ENCODE measurements around the gene SNAPC3.

The SNAPC3 gene

DNA sequence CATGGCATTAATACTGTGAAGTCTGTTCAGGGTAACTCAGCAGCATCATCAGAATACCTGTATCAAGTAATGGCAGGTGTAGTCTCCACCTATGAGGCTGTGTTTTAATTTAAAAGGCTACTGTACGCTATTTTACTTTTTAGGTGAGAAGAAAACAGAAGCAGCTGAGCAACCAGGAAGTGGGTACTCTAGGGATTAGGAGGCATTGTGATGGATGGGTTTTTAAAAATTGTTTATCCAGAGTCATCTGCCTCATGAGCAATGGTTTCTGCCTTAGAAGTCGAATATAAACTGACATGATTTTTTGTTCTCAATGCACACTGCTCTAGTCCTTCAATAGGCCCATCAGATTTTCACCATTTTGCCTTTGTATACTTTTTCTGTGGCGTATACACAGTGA, 45.5 kb downstream of the SNAPC3 start:
- H3K4me3 ChIP-seq (ENCODE audit: low read depth in 1 of 2, low read length in 2 of 2) = no peak overlapping the region
- no peak overlapping the region for H3K27ac ChIP-seq (ENCODE audit: low read depth, low read length)
- no peak overlapping the region for H3K9ac ChIP-seq (ENCODE audit: low read length)
- no peaks in the 10 kb centered on the region for H3K9me3 ChIP-seq (ENCODE audit: low read length)
- H3K4me1 ChIP-seq (ENCODE audit: insufficient read depth, low read length) = no peaks in the 10 kb centered on the region
- peaks cover 43% of the 10 kb centered on the region for H3K36me3 ChIP-seq (ENCODE audit: insufficient read depth, low read length)
- H3K27me3 ChIP-seq (ENCODE audit: control insufficient read depth in 1 of 2, insufficient read depth in 2 of 2, low read length in 2 of 2) = no peaks in the 10 kb centered on the region

DNA sequence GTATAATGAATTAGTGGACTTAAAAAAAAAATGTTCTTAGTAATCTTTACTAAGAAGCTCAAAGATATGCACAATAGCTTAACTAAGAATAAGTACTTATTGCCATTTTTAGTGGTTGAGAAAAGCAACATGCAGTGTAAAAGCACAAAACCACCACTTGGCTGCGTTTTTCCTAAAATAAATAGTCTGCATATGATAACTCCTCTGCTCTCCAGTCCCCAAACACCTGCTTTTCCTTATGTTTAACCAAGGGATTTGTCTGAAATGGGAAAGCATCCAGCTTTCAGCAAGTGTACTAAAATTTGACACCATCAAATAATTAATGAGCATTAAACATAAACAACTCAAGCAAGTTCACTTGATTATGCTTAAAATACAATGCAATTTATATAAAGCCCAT, 46.7 kb downstream of the SNAPC3 start:
- Histone ChIP-seq H3K27ac (ENCODE audit: low read depth, low read length) (no peak overlapping the region), H3K27me3 (ENCODE audit: control insufficient read depth in 1 of 2, insufficient read depth in 2 of 2, low read length in 2 of 2) (no peaks in the 10 kb centered on the region), H3K4me1 (ENCODE audit: insufficient read depth, low read length) (no peaks in the 10 kb centered on the region), H3K36me3 (ENCODE audit: insufficient read depth, low read length) (peaks cover 46% of the 10 kb centered on the region), H3K9me3 (ENCODE audit: low read length) (no peaks in the 10 kb centered on the region), H3K4me3 (ENCODE audit: low read depth in 1 of 2, low read length in 2 of 2) (no peak overlapping the region), H3K9ac (ENCODE audit: low read length) (no peak overlapping the region)

DNA sequence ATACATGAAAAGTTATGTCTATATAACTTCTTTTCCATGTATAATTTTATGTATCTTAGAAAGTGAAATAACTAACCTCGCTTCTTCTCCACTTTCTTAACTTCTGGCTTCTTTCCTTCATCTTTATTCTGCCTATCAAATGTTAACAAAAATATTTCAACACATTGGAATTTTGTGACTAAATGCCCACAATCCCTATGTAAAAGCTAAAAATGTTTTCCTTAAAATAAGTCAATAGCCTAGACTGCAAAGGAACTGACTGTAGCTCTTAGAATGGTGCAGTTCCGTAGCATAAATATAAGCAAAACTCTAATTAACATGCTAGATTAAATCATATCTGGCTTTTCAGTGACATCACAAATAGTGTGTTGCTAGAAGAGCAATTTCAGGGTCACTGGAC, 47.2 kb downstream of the SNAPC3 start:
- Histone ChIP-seq H3K36me3 (ENCODE audit: insufficient read depth, low read length) (peaks cover 42% of the 10 kb centered on the region), H3K27me3 (ENCODE audit: control insufficient read depth in 1 of 2, insufficient read depth in 2 of 2, low read length in 2 of 2) (no peaks in the 10 kb centered on the region), H3K9me3 (ENCODE audit: low read length) (no peaks in the 10 kb centered on the region), H3K4me1 (ENCODE audit: insufficient read depth, low read length) (no peaks in the 10 kb centered on the region), H3K27ac (ENCODE audit: low read depth, low read length) (no peak overlapping the region), H3K9ac (ENCODE audit: low read length) (no peak overlapping the region), H3K4me3 (ENCODE audit: low read depth in 1 of 2, low read length in 2 of 2) (no peak overlapping the region)

DNA sequence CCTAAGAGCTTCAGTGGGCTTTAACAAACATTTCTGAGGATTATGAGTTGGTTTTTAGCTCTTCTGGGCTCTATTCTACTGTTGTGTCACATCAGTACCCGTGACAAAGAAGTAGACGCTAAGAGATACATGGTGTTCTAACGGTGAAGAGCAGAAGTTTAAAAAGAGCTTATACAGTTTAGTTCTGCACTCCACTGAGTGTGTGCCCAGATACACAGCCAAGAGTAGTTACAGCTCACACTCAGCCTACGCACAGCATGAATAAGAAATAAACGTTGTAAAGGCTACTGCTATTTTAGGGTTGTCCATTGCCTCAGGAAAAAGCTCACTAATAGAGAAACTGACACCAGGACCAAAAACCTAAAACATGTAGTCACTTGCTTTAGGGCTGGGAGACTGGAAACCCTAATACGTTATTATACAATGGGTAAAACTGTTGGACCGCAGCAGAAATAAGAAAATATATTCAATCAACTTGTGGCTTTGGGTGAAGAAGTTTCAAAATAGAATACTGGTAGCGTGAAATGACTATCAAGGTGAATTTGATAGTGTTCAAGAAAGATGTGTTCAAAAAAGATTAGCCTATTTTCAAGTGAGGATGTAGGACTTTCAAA, 53.4 kb downstream of the SNAPC3 start:
- no peaks in the 10 kb centered on the region for H3K27me3 ChIP-seq (ENCODE audit: control insufficient read depth in 1 of 2, insufficient read depth in 2 of 2, low read length in 2 of 2)
- H3K9me3 ChIP-seq (ENCODE audit: low read length) = no peaks in the 10 kb centered on the region
- H3K4me1 ChIP-seq (ENCODE audit: insufficient read depth, low read length) = no peaks in the 10 kb centered on the region
- peaks cover 37% of the 10 kb centered on the region for H3K36me3 ChIP-seq (ENCODE audit: insufficient read depth, low read length)
- no peak overlapping the region for H3K27ac ChIP-seq (ENCODE audit: low read depth, low read length)
- H3K9ac ChIP-seq (ENCODE audit: low read length) = no peak overlapping the region
- no peak overlapping the region for H3K4me3 ChIP-seq (ENCODE audit: low read depth in 1 of 2, low read length in 2 of 2)

DNA sequence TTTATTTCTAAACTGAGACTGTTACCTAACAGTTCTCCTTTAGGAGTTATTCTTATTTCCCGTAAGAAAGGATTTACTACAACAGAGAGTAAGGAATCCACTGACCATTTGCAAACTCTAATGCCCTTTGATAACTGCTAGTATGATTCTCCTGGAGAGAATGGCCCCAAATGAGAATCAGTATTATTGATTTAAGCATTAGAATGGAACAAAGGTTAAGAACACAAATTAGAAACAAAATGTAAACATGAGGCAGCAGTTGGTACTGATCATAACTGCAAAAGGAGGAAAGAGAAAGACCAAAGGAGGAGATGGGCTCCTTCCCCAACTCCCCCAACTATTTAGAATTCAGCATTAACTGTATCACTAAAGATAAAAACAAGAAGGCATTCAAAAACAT, 57.4 kb downstream of the SNAPC3 start:
- H3K36me3 ChIP-seq (ENCODE audit: insufficient read depth, low read length) = peaks cover 24% of the 10 kb centered on the region
- no peak overlapping the region for H3K4me3 ChIP-seq (ENCODE audit: low read depth in 1 of 2, low read length in 2 of 2)
- H3K27ac ChIP-seq (ENCODE audit: low read depth, low read length) = no peak overlapping the region
- H3K27me3 ChIP-seq (ENCODE audit: control insufficient read depth in 1 of 2, insufficient read depth in 2 of 2, low read length in 2 of 2) = no peaks in the 10 kb centered on the region
- no peak overlapping the region for H3K9ac ChIP-seq (ENCODE audit: low read length)
- H3K9me3 ChIP-seq (ENCODE audit: low read length) = no peaks in the 10 kb centered on the region
- no peaks in the 10 kb centered on the region for H3K4me1 ChIP-seq (ENCODE audit: insufficient read depth, low read length)

DNA sequence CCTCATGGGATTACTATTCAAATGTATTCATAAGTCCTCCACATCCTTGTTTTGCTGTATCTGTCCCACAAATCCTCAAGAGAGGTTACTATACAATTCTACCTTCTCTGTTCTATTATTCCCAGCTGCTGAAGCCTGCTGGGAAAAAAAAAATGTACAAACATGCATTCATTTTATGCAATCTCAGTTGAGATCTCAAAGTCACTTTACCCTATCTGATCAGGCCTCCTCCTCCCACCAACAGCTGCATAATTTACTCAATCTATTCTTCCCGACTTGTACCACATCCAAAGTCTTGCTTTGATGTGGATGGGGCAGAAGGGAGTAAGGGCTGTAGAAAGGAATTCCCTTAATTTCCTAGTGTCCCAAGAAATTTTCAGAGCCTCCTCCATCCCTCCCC, 59.5 kb downstream of the SNAPC3 start:
- Histone ChIP-seq H3K27ac (ENCODE audit: low read depth, low read length) (no peak overlapping the region), H3K27me3 (ENCODE audit: control insufficient read depth in 1 of 2, insufficient read depth in 2 of 2, low read length in 2 of 2) (no peaks in the 10 kb centered on the region), H3K4me3 (ENCODE audit: low read depth in 1 of 2, low read length in 2 of 2) (no peak overlapping the region), H3K9ac (ENCODE audit: low read length) (no peak overlapping the region), H3K36me3 (ENCODE audit: insufficient read depth, low read length) (peaks cover 15% of the 10 kb centered on the region), H3K4me1 (ENCODE audit: insufficient read depth, low read length) (no peaks in the 10 kb centered on the region), H3K9me3 (ENCODE audit: low read length) (no peaks in the 10 kb centered on the region)

DNA sequence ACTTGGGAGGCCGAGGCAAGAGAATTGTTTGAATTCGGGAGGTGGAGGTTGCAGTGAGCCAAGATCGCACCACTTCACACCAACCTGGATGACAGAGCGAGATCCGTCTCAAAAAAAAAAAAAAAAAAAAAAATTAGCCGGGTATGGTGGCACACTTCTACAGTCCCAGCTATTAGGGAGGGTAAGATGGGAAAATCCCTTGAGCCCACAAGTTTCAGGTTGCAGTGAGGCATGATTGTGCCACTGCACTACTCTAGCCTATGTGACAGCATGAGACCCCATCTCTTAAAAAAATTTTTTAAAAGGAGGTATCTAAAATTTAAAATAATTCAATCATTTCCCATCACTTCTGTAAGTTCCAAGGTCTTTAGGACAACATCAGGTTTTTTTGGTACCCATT, 62.1 kb downstream of the SNAPC3 start:
- no peak overlapping the region for H3K27ac ChIP-seq (ENCODE audit: low read depth, low read length)
- H3K27me3 ChIP-seq (ENCODE audit: control insufficient read depth in 1 of 2, insufficient read depth in 2 of 2, low read length in 2 of 2) = no peaks in the 10 kb centered on the region
- no peak overlapping the region for H3K9ac ChIP-seq (ENCODE audit: low read length)
- no peaks in the 10 kb centered on the region for H3K9me3 ChIP-seq (ENCODE audit: low read length)
- no peak overlapping the region for H3K4me3 ChIP-seq (ENCODE audit: low read depth in 1 of 2, low read length in 2 of 2)
- peaks cover 9% of the 10 kb centered on the region for H3K36me3 ChIP-seq (ENCODE audit: insufficient read depth, low read length)
- H3K4me1 ChIP-seq (ENCODE audit: insufficient read depth, low read length) = no peaks in the 10 kb centered on the region

DNA sequence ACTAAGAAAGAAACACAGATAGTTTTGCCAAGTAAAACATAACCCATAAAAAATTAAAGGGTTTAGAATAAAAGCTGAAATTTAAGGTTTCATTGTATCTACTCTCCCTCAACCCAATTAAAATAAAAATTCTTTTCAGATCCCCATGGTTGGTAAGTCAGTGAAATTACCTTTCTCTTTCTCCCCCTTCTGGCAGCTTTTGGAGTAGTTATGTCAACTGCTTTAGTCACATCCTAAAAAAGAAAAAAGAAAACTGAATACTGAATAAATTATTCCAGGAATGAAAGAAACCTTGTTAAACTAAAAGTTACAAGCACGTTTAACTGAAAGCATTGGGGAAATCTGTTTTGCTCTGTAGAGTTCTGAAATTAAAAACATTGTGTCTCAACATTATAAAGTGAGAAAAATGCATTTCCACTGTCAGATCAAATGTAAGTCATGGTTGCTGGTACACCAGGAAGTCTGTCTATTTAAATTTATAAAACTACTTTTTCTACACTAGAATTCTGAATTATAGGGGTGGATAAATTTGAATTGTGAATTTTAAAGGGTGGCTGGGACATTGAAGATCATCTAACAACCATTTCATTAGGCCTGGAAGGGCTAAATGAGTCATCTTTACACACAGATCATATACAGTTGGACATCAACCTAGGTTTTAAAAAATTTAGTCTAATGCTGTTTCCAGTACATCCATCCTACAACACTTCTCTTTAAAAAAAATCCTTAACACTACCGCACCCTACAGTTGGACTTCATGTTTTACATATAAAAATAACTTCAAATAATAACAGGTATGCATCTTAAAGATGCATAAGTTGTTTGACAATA, 63.4 kb downstream of the SNAPC3 start:
- H3K4me1 ChIP-seq (ENCODE audit: insufficient read depth, low read length) = no peaks in the 10 kb centered on the region
- H3K36me3 ChIP-seq (ENCODE audit: insufficient read depth, low read length) = peaks cover 9% of the 10 kb centered on the region
- no peaks in the 10 kb centered on the region for H3K9me3 ChIP-seq (ENCODE audit: low read length)
- H3K27me3 ChIP-seq (ENCODE audit: control insufficient read depth in 1 of 2, insufficient read depth in 2 of 2, low read length in 2 of 2) = no peaks in the 10 kb centered on the region
- no peak overlapping the region for H3K27ac ChIP-seq (ENCODE audit: low read depth, low read length)
- no peak overlapping the region for H3K4me3 ChIP-seq (ENCODE audit: low read depth in 1 of 2, low read length in 2 of 2)
- no peak overlapping the region for H3K9ac ChIP-seq (ENCODE audit: low read length)

DNA sequence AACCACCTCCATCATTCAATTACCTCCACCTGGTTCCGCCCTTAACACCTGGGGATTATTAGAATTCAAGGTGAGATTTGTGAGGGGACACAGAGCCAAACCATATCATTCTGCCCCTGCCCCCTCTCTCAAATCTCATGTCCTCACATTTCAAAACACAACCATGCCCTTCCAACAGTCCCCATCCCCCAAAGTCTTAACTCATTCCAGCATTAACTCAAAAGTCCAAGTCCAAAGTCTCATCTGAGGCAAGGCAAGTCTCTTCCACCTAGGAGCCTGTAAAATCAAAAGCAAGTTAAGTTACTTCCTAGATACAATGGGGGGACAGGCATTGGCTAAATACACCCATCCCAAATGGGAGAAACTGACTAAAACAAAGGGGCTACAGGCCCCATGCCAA, 69.3 kb downstream of the SNAPC3 start:
- Histone ChIP-seq H3K27me3 (ENCODE audit: control insufficient read depth in 1 of 2, insufficient read depth in 2 of 2, low read length in 2 of 2) (no peaks in the 10 kb centered on the region), H3K4me1 (ENCODE audit: insufficient read depth, low read length) (no peaks in the 10 kb centered on the region), H3K9me3 (ENCODE audit: low read length) (no peaks in the 10 kb centered on the region), H3K9ac (ENCODE audit: low read length) (no peak overlapping the region), H3K27ac (ENCODE audit: low read depth, low read length) (no peak overlapping the region), H3K36me3 (ENCODE audit: insufficient read depth, low read length) (no peaks in the 10 kb centered on the region), H3K4me3 (ENCODE audit: low read depth in 1 of 2, low read length in 2 of 2) (no peak overlapping the region)

DNA sequence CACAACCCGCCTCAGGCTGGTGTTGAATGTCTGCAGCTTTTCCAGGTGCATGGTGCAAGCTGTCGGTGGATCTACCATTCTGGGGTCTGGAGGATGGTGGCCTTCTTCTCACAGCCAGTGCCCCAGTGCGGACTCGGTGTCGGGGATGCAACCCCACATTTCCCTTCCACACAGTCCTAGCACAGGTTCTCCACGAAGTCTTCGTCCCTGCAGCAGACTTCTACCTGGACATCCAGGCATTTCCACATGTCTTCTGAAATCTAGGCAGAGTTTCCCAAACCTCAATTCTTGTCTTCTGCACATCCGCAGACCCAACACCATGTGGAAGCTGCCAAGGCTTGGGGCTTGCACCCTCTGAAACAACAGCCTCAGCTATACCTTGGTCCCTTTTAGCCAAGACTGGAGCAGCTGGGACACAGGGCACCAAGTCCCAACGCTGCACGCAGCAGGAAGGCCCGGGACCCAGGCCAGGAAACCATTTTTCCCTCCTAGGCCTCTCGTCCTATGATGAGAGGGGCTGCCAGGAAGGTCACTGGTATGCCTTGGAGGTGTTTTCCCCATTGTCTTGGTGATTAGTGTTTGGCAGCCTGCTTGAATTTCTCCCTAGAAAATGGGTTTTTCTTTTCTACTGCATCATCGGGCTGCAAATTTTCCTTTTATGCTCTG, 69.9 kb downstream of the SNAPC3 start:
- Histone ChIP-seq H3K9me3 (ENCODE audit: low read length) (no peaks in the 10 kb centered on the region), H3K4me3 (ENCODE audit: low read depth in 1 of 2, low read length in 2 of 2) (no peak overlapping the region), H3K27me3 (ENCODE audit: control insufficient read depth in 1 of 2, insufficient read depth in 2 of 2, low read length in 2 of 2) (no peaks in the 10 kb centered on the region), H3K4me1 (ENCODE audit: insufficient read depth, low read length) (no peaks in the 10 kb centered on the region), H3K27ac (ENCODE audit: low read depth, low read length) (no peak overlapping the region), H3K36me3 (ENCODE audit: insufficient read depth, low read length) (no peaks in the 10 kb centered on the region), H3K9ac (ENCODE audit: low read length) (no peak overlapping the region)

DNA sequence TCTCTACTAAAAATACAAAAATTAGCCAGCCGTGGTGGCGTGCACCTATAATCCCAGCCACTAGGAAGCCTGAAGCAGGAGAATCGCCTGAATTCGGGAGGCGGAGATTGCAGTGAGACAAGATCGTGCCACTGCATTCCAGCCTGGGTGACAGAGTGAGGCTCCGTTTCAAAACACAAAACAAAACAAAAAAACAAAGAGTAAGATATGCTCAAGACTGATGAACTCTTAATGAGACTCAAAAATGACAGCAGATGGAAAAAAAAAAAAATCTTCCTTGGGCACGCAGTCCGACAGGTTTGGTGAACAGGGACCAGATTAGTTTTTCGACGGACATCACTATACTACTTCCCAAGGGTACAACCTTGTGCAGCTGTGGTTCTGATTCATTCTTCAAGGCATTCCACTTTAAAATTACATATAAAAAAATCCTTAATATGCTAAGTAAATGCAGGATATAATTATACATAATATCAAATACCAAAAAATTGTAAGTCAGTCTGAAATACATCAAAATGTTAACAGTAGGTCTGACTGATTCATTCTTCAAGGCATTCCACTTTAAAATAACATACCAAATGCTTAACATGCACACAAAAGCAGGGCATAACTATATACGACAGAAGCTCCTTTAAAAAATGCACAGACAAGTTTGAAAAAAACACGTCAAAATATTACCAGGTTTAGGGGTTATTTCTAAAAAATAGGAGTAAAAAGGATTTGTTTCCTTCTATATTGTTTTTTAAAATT, 75.7 kb downstream of the SNAPC3 start:
- Histone ChIP-seq H3K36me3 (ENCODE audit: insufficient read depth, low read length) (peaks cover 8% of the 10 kb centered on the region), H3K4me3 (ENCODE audit: low read depth in 1 of 2, low read length in 2 of 2) (no peak overlapping the region), H3K4me1 (ENCODE audit: insufficient read depth, low read length) (no peaks in the 10 kb centered on the region), H3K27me3 (ENCODE audit: control insufficient read depth in 1 of 2, insufficient read depth in 2 of 2, low read length in 2 of 2) (no peaks in the 10 kb centered on the region), H3K9me3 (ENCODE audit: low read length) (no peaks in the 10 kb centered on the region), H3K9ac (ENCODE audit: low read length) (no peak overlapping the region), H3K27ac (ENCODE audit: low read depth, low read length) (no peak overlapping the region)
